ENCODE data around the gene SERPINE3. TPM values are rescaled to one million over a fixed set of nuclear protein-coding genes. Genes with fewer than 3 reads are reported as not detected.

SERPINE3 gene
- polyA plus RNA-seq, 1 experiment = not detected

DNA sequence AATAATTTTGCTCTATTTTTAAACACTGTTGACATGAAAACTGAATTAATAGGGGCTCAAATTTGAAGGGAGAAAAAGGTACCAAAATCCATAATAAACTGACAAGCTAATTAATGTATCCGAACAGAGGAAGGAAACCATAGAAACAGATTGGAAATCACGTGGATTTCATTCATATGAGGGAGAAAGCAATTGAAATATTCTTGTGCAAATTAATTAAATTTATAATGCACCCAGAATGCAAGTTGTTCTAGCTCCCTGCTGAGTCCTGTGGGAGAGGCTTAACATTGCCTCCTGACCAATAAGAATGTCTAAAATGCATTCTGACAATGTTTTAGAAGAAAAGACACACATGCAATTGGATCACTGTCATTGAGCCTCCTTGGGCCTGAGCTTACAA lies 17.7 kb upstream of the SERPINE3 start:
- H3K27me3 ChIP-seq (ENCODE audit: control insufficient read depth, insufficient read depth, low read length) = no peaks in the 10 kb centered on the region; the same call in 1 of the 2 replicates
- no peaks in the 10 kb centered on the region for H3K36me3 ChIP-seq (ENCODE audit: control insufficient read depth, insufficient read depth, low read length)
- ChIA-PET CTCF (interaction anchor here (1.9 kb wide), 1 partner anchor 34 kb away, joined by 5 read pairs; no protein-coding TSS in a partner anchor), POLR2A (no interaction called here)
- H3K4me3 ChIP-seq (ENCODE audit: low read depth, low read length) = no peak overlapping the region
- TF ChIP-seq, protein P1, sequence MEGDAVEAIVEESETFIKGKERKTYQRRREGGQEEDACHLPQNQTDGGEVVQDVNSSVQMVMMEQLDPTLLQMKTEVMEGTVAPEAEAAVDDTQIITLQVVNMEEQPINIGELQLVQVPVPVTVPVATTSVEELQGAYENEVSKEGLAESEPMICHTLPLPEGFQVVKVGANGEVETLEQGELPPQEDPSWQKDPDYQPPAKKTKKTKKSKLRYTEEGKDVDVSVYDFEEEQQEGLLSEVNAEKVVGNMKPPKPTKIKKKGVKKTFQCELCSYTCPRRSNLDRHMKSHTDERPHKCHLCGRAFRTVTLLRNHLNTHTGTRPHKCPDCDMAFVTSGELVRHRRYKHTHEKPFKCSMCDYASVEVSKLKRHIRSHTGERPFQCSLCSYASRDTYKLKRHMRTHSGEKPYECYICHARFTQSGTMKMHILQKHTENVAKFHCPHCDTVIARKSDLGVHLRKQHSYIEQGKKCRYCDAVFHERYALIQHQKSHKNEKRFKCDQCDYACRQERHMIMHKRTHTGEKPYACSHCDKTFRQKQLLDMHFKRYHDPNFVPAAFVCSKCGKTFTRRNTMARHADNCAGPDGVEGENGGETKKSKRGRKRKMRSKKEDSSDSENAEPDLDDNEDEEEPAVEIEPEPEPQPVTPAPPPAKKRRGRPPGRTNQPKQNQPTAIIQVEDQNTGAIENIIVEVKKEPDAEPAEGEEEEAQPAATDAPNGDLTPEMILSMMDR (IDR thresholded peaks at IDR 0.05; ENCODE audit: insufficient read depth, low read depth, low read length) = no peak
- no peak for DNase-seq (ENCODE audit: low read depth)

DNA sequence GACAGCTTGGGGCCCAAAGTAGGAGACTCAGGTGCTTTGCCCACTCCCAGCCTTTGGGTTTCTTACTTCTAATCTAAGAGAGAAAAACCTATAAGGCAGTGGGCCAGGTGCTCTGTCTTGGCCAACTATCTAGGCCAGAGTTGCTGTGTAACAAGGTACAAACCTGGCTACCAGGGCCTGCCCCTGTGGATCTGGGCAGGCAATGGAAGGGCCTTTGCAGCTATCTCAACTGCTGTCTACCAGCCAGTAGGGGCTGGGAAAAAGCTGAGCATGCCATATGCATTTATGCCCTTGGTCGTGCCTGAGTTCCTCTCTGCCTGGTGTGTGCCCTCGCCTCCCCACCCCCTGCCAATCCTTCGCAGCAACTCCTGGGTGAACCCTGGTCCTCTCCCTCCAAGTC lies 16.7 kb upstream of the SERPINE3 start:
- TF ChIP-seq, protein P1 (IDR thresholded peaks at IDR 0.05; ENCODE audit: insufficient read depth, low read depth, low read length) = no peak
- POLR2A ChIA-PET = no interaction called here

DNA sequence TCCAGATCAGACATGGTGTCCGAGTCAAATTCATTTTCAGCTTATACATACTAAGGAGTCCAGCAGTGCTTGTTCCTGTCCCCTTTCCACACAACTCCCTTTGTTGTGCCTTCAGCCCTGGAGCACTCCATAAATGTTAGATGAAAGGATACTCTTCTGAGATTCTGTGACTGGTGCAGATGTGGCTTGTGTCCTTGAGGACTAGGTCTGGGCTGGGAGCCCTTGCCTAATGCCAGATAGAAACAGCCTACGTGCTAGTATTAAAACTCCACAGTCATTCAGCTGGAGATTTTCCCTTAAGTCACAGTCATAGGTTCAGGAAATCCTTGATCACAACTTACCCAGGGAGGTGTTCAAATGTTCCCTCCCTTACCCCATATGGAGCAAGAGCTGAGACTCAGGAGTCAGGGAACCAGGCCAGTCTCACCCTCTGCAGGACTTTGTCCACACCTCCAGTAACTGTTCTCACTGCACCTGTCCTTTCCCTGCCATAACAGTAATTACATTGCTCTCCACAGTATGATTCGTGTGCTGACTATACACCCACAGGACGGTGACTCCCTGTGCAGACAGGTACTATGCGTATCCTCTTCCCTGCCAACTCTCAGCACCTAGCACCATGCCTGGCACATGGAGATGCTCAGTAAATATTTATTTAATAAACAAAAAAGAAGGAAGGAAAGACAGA lies 15.5 kb upstream of the SERPINE3 start:
- Histone ChIP-seq H3K27me3 (ENCODE audit: control insufficient read depth, insufficient read depth, low read length) (no peaks in the 10 kb centered on the region; the same call in 1 of the 2 replicates), H3K36me3 (ENCODE audit: control insufficient read depth, insufficient read depth, low read length) (no peaks in the 10 kb centered on the region), H3K4me3 (ENCODE audit: low read depth, low read length) (no peak overlapping the region)
- no peak for DNase-seq (ENCODE audit: low read depth)
- ChIA-PET CTCF (interaction anchor here (1.9 kb wide), 1 partner anchor 36 kb away, joined by 5 read pairs; no protein-coding TSS in a partner anchor), POLR2A (no interaction called here)
- TF ChIP-seq, protein P1 (IDR thresholded peaks at IDR 0.05; ENCODE audit: insufficient read depth, low read depth, low read length) = no peak

More for the DNA sequence above, 16.7 kb upstream of the SERPINE3 start:
- DNase-seq (ENCODE audit: low read depth) = no peak
- H3K36me3 ChIP-seq (ENCODE audit: control insufficient read depth, insufficient read depth, low read length) = no peaks in the 10 kb centered on the region
- H3K4me3 ChIP-seq (ENCODE audit: low read depth, low read length) = no peak overlapping the region
- H3K27me3 ChIP-seq (ENCODE audit: control insufficient read depth, insufficient read depth, low read length) = no peaks in the 10 kb centered on the region; the same call in 1 of the 2 replicates
- CTCF ChIA-PET = interaction anchor here (1.9 kb wide), 1 partner anchor 35 kb away, joined by 5 read pairs; no protein-coding TSS in a partner anchor

DNA sequence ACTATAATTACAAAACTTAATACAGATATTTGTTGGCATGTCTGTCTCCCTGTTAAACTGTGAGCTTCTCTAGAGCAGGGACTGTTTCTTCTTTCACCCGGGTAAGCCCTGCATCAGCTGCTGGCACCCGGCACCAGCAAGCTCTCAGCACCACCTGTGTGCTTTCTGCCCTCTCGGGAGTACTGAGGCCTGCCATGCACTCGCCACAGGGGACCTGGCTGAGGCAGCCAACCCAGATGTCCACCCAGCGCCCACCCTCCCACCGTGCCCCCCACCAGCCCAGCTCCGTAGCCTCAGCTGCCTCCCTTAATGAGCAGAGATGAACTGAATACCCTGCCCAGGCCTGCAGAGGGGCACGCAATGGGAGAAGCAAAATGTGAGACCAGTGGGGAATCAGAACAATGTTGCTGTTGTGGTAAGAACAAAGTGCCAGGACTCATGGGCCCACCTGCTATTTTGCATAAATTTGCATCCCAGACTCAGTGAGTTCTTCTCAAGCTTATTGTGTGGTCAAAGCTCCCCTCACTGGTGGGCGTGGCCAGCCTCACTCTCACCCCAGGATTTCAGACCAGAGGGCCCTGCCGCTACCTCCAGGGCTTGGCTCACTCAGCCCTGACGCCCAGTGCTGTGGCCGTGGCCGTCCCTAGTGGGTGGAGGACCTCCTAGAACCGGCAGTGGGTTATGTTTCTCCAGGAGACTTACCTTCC lies 14.6 kb upstream of the SERPINE3 start:
- TF ChIP-seq, protein P1 (IDR thresholded peaks at IDR 0.05; ENCODE audit: insufficient read depth, low read depth, low read length) = no peak
- no peaks in the 10 kb centered on the region for H3K36me3 ChIP-seq (ENCODE audit: control insufficient read depth, insufficient read depth, low read length)
- no peaks in the 10 kb centered on the region; the same call in 1 of the 2 replicates for H3K27me3 ChIP-seq (ENCODE audit: control insufficient read depth, insufficient read depth, low read length)
- no peak overlapping the region for H3K4me3 ChIP-seq (ENCODE audit: low read depth, low read length)
- POLR2A ChIA-PET = no interaction called here
- DNase-seq (ENCODE audit: low read depth) = no peak
- CTCF ChIA-PET = no interaction called here

DNA sequence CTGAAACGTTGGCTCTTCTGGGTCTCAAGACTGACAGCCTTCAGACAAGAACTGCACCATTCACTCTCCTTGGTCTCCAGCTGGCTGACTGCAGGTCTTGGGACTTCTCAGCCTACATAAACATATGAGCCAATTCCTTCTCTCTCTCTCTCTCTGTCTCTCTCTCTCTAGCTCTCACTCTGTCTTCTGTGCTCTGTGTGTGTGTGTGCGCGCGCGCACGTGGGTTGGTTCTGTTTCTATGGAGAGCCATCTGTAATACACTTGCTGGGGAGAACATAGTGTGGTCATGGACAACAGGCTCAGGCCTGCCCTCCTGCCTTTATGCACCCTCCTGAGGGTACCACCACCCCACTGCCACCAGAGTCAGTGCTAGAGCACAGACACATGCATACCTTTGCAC lies 13.7 kb upstream of the SERPINE3 start:
- TF ChIP-seq, protein P1 (IDR thresholded peaks at IDR 0.05; ENCODE audit: insufficient read depth, low read depth, low read length) = no peak
- no peaks in the 10 kb centered on the region; the same call in none of the 2 replicates for H3K27me3 ChIP-seq (ENCODE audit: control insufficient read depth, insufficient read depth, low read length)
- ChIA-PET CTCF (interaction anchor here (0.5 kb wide), 1 partner anchor 17 kb away, joined by 3 read pairs; no protein-coding TSS in a partner anchor), POLR2A (no interaction called here)
- DNase-seq (ENCODE audit: low read depth) = no peak
- H3K4me3 ChIP-seq (ENCODE audit: low read depth, low read length) = no peak overlapping the region
- no peaks in the 10 kb centered on the region for H3K36me3 ChIP-seq (ENCODE audit: control insufficient read depth, insufficient read depth, low read length)

Data from BJ (cell line).